Activated T-helper 9 cell treated with anti-CD3 and anti-CD28 coated beads, Interleukin-2, amount 50 U/mL, for 16 hours (primary cell): ENCODE measurements around the gene MYOZ3.

Experiments used
- DNase-seq: peaks from one replicate; pipeline ENCODE4 v3.0.0-alpha.2; 2020; ENCODE audit warnings: low read depth

The MYOZ3 gene

GRCh38 chr5:150700594-150701377 is 39.7 kb downstream of the MYOZ3 start, which contains the start of gene RBM22:
Gene RBM22, minus strand, starts transcription at chr5:150701062. Its CDS starts 77 bp downstream, at chr5:150700985.
- DNase-seq = peak; percentile 86

- no peak for DNase-seq
Observed at GRCh38 chr5:150703762-150704161, 42.7 kb downstream of the MYOZ3 start.

DNA sequence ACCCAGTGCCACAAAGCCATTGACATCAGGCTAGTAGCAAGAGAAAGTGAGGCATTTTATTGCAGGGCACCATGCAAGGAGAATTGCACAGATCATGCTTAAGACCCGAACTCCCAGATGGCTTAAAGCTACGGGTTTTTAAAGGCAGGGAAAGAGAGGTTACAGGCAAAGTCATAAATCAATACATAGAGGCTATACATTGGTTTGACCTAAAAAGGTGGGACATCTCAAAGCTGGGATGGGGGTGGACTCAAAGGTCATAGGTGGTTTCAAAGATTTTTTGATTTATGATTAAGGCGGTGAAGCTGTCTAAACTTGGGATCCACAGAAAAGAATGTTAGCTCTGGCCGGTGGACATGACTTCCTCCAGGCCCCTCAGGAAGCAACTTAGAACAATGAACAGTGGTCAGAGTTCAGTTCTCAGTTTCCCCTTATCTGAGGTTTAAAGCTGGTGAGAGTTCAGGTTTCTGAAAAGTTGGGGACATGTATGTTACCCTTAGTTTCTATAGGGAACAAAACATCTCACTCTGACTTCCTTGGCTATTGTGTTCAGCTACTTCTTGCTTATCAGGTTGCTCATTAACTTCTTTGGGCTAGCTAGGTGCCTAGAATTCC is 45.8 kb downstream of the MYOZ3 start:
- DNase-seq = no peak

GRCh38 chr5:150710165-150710564 is 49.1 kb downstream of the MYOZ3 start:
- no peak for DNase-seq

- no peak for DNase-seq
Observed at GRCh38 chr5:150723845-150724244, 62.8 kb downstream of the MYOZ3 start.
